IPS-NIHi11 (cell line): ENCODE data around the gene PEMT.
"Not testable (repeated sequence)": the region's sequence is repeated elsewhere in the genome, so short reads cannot be mapped to it uniquely, and the experiment has no call there.

Experiments
- DNase-seq: peaks from one replicate; pipeline ENCODE4 v3.0.0; 2012; ENCODE audit warnings: mixed read lengths, low spot score

The PEMT gene

GRCh38 chr17:17591355-17592298 lies at the start of gene PEMT:
PEMT (minus strand) TSS chr17:17591708; CDS start chr17:17591626, 82 bp downstream.
- DNase-seq: peak; percentile 94

GRCh38 chr17:17639661-17640270 lies 48.3 kb upstream of the PEMT start:
- not testable (repeated sequence) for DNase-seq

GRCh38 chr17:17638467-17638866 lies 47.0 kb upstream of the PEMT start:
- DNase-seq: no peak

GRCh38 chr17:17636272-17636885 lies 44.9 kb upstream of the PEMT start:
- DNase-seq: no peak

GRCh38 chr17:17635537-17636271 lies 44.2 kb upstream of the PEMT start:
- not testable (repeated sequence) for DNase-seq

GRCh38 chr17:17635126-17635525 lies 43.6 kb upstream of the PEMT start:
- no peak for DNase-seq

GRCh38 chr17:17633310-17633709 lies 41.8 kb upstream of the PEMT start:
- DNase-seq: no peak

GRCh38 chr17:17632690-17633089 lies 41.2 kb upstream of the PEMT start:
- DNase-seq: not testable (repeated sequence)

- DNase-seq: no peak
Measured at GRCh38 chr17:17628388-17629008, 37.0 kb upstream of the PEMT start.

GRCh38 chr17:17626840-17627239 lies 35.3 kb upstream of the PEMT start:
- no peak for DNase-seq

- peak; percentile 84 for DNase-seq
Measured at GRCh38 chr17:17626151-17626805, 34.8 kb upstream of the PEMT start.

- no peak for DNase-seq
Measured at GRCh38 chr17:17624741-17625140, 33.2 kb upstream of the PEMT start.

GRCh38 chr17:17623904-17624303 lies 32.4 kb upstream of the PEMT start:
- no peak for DNase-seq

- DNase-seq: no peak
Measured at GRCh38 chr17:17621254-17621653, 29.7 kb upstream of the PEMT start.

- peak; percentile 67 for DNase-seq
Measured at GRCh38 chr17:17613708-17614114, 22.2 kb upstream of the PEMT start.

GRCh38 chr17:17612085-17613022 lies 20.8 kb upstream of the PEMT start:
- no peak for DNase-seq

- peak; percentile 73 for DNase-seq
Measured at GRCh38 chr17:17609121-17609520, 17.6 kb upstream of the PEMT start.

GRCh38 chr17:17606416-17607000 lies 15.0 kb upstream of the PEMT start:
- DNase-seq: no peak

- DNase-seq: no peak
Measured at GRCh38 chr17:17605729-17606088, 14.2 kb upstream of the PEMT start.
